Heart right ventricle (tissue), 16 donors: ENCODE data around the gene PDIA5. TPM values are rescaled to one million over a fixed set of nuclear protein-coding genes. Genes with fewer than 3 reads are reported as not detected.

Source experiments
- ATAC-seq, 8 donors: fragments of 200-7000 bp; cut with Tn5 transposase; one replicate each; pipeline ENCODE4 v1.9.1; 2020; ENCODE audit warnings: mild to moderate bottlenecking in 8 of 8, moderate library complexity in 8 of 8, moderate number of reproducible peaks in 1 of 8
- DNase-seq, 2 donors: peaks; one replicate each; pipeline ENCODE4 v3.0.0-alpha.2; 2020
- H3K27ac ChIP-seq, 10 donors: fragments of 200-600 bp; sonication (generic) in 2 of 10; one replicate each; pipeline versions ENCODE4 v1.5.0 to v1.8.0; 2020 to 2022; ENCODE audit warnings: mild to moderate bottlenecking in 3 of 10
- H3K27me3 ChIP-seq, 7 donors: fragments of 200-600 bp; one replicate each; pipeline ENCODE4 v1.8.0; 2021 to 2022; ENCODE audit warnings: mild to moderate bottlenecking in 2 of 7
- H3K36me3 ChIP-seq, 9 donors: fragments of 200-600 bp; sonication (generic) in 1 of 9; one replicate each; pipeline versions ENCODE4 v1.5.0 to v1.8.0; 2020 to 2022; ENCODE audit warnings: mild to moderate bottlenecking in 2 of 9
- H3K4me1 ChIP-seq, 9 donors: fragments of 200-600 bp; sonication (generic) in 1 of 9; one replicate each; pipeline versions ENCODE4 v1.5.0 to v1.8.0; 2020 to 2022; ENCODE audit warnings: mild to moderate bottlenecking in 4 of 9
- H3K4me3 ChIP-seq, 10 donors: fragments of 200-600 bp; sonication (generic) in 2 of 10; one replicate each; pipeline versions ENCODE4 v1.5.0 to v1.8.0; 2020 to 2022; ENCODE audit warnings: mild to moderate bottlenecking in 7 of 10, moderate library complexity in 2 of 10
- H3K9me3 ChIP-seq, 11 donors: fragments of 200-600 bp in 10 of 11; sonication (generic) in 2 of 11; one replicate each; pipeline versions ENCODE4 v1.5.0 to v1.8.0; 2013 to 2022; ENCODE audit warnings: mild to moderate bottlenecking in 2 of 11, control low read depth in 1 of 11, moderate library complexity in 1 of 11
- WGBS, 2 donors: extraction: QIAGEN DNeasy Blood & Tissue Kit; methylation state at CpG; one replicate each; pipeline ENCODE4 v1.1.7; 2013; ENCODE audit warnings: inconsistent platforms in 1 of 2; 5-methylcytosine and 5-hydroxymethylcytosine counted together
- intact Hi-C, 10 donors: fragments of 100-400 bp; cut with DNase I; formaldehyde crosslinking; loops; one replicate each; pipeline versions ENCODE4 v1.11.1 to v1.14.2; 2022
- polyA plus RNA-seq, 2 donors: library from polyadenylated mRNA; stranded (reverse); fragments of 200-250 nt; gene quantifications; one replicate each; pipeline ENCODE4 v1.2.3, GENCODE V29; 2013
- total RNA-seq, 10 donors: library from RNA; stranded (reverse); fragmentation: NEBNext Ultra II Directional in 3 of 10; extraction: Animal tissue kit (Norgen Biotek cat#: 25700) in 3 of 10; gene quantifications; one replicate each; pipeline versions ENCODE4 v1.2.1 to v1.2.4, GENCODE V29; 2021 to 2023
- TF ChIP-seq, protein P1 (sequence below), 9 donors: fragments of 200-600 bp; sonication (generic) in 2 of 9; IDR thresholded peaks; one replicate each; pipeline versions ENCODE4 v1.5.0 to v1.8.0; 2021 to 2022; ENCODE audit warnings: antibody characterized with exemption in 9 of 9, mild to moderate bottlenecking in 5 of 9, moderate library complexity in 1 of 9
- donor health status: Arrhythmogenic right ventricular cardiomyopathy.
- donor health status: ischemic (EF 13 %, LVEDD 7.1; RV severe dilation, severe dysfunction).
- donor health status: healthy with polysubstance abuse.
- donor health status: DM: no; HTN: yes; CAD: no.
- donor health status: DM: no; HTN: no; CAD: no.
- donor health status: ischemic (EF 25% LVEDD 6.9; RV normal size, moderate dysfunction).
- donor health status: ischemic (EF 25% LVEDD 5.7; RV mildly dilated, moderate dysfunction).
- donor health status: healthy.
- donor health status: DM: yes; HTN: yes; CAD: no.
- donor health status: Ischemic cardiomyopathy.
- donor health status: ischemic (EF 35%, LVEDD 5.7; RV mildly dilated, moderate dysfunction).
- donor health status: nonischemic (EF 11% LVEDD 7.7; RV severe dilation, severe dysfunction).
- donor health status: DM: yes; HTN: yes; CAD: no.
- donor health status: PGD.
- donor health status: ischemic (EF 29% LVEDD 5.4; RV normal size, mild dysfunction).
- donor health status: nonischemic (EF 23%, LVEDD 6.1; RV moderate dilation, normal function).

Gene PDIA5
- total and polyA plus RNA-seq, 12 donors = 4.2 to 14.6 (median 6.3) TPM

DNA sequence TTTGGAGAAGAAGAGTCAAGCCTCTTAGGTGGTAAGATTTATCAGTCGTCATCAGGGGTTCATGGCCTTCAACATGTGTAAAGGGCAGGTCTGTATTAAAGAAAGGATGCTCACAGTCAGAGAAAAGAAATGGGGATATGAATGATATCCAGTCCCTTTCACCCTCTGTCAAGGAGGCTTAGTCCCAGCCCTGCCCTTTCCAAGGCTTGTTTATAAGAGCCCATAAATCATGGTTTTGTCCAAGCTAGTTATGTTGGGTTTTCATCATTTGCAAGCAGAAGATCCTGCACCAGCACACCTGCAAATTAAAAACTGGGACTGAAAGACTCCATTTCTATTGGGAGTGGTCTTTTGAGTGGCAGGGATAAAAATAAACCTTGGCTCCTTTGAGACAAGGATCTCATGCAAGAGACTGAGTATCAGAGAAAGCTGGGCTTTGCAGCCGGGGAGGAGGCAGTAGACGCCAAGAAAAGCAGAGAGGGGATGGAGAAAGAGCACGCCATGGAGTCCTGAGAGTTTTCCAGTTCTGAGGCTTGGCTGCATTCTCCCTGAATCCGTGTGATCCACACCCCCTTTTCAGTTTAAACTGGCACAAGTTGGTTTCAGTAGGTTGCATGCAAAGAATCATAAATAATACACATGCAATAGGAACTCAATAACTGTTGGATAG, 12.6 kb upstream of the PDIA5 start:
- TF ChIP-seq, protein P1, sequence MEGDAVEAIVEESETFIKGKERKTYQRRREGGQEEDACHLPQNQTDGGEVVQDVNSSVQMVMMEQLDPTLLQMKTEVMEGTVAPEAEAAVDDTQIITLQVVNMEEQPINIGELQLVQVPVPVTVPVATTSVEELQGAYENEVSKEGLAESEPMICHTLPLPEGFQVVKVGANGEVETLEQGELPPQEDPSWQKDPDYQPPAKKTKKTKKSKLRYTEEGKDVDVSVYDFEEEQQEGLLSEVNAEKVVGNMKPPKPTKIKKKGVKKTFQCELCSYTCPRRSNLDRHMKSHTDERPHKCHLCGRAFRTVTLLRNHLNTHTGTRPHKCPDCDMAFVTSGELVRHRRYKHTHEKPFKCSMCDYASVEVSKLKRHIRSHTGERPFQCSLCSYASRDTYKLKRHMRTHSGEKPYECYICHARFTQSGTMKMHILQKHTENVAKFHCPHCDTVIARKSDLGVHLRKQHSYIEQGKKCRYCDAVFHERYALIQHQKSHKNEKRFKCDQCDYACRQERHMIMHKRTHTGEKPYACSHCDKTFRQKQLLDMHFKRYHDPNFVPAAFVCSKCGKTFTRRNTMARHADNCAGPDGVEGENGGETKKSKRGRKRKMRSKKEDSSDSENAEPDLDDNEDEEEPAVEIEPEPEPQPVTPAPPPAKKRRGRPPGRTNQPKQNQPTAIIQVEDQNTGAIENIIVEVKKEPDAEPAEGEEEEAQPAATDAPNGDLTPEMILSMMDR (IDR thresholded peaks at IDR 0.05) = no peak
- intact Hi-C loops = no loop called here
- Histone ChIP-seq H3K36me3 (no peaks in the 10 kb centered on the region), H3K27me3 (no peaks in the 10 kb centered on the region), H3K9me3 (no peaks in the 10 kb centered on the region), H3K27ac (peak overlapping the region in 1 of 10 donors; percentile 8), H3K4me1 (peaks cover 0 to 10% (median 6%) of the 10 kb centered on the region in 9 donors), H3K4me3 (no peak overlapping the region)
- 65 to 66% methylated on average over 5 of the region's 5 CpGs for WGBS, 2 donors
- DNase-seq (no peak), ATAC-seq (no peak)

DNA sequence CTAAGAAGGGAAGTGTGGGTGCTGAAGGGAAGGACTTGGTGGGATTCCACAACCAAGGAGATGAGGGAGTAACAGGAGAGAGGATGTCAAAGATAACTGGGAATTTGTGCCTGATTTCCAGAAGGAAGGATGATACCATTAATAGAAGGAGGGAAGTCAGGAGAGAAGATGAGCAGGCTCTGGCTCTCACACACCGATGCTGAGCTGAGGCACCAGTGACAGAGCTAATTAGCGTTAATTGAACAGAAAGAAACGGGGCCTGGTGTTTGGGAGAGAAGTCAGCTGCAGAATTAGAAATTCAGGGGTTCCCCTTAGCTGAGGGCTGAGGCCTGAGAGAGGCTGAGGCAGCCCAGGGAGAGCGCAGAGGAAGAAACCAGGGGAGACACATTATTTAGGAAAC, 11.9 kb upstream of the PDIA5 start:
- peaks cover 0 to 6% (median 0%) of the 10 kb centered on the region in 9 donors for H3K4me1 ChIP-seq

DNA sequence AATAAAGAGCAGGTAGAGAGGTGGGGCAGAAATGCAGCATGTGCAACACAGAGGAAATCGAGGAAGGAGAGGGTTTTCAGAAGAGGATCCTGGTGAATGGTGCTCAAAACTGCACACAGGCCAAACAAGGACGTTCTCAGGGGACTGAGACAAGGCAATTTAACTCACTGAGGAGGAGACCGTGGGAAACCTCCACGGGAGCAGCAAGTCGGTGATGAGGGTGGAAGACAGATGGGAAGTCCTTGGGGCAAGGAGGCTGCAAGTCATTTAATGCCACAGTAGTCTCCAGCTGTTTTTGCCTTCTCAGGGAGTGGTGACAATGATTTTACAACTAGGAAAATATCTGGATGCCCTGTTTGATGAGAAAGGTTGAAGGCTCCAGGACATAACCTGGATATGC, 11.5 kb upstream of the PDIA5 start:
- H3K9me3 ChIP-seq = no peaks in the 10 kb centered on the region
- H3K4me1 ChIP-seq = peaks cover 0 to 6% (median 0%) of the 10 kb centered on the region in 9 donors
- H3K4me3 ChIP-seq = no peak overlapping the region
- H3K27ac ChIP-seq = peak overlapping the region in 1 of 10 donors; percentile 34
- H3K36me3 ChIP-seq = no peaks in the 10 kb centered on the region
- TF ChIP-seq, protein P1 (IDR thresholded peaks at IDR 0.05) = no peak
- no peaks in the 10 kb centered on the region for H3K27me3 ChIP-seq
- WGBS, 2 donors = 70 to 76% methylated on average over 5 of the region's 5 CpGs
- intact Hi-C loops = no loop called here
- ATAC-seq (peak in 1 of 8 donors; percentile 60), DNase-seq (no peak)

More for the DNA sequence above, 11.9 kb upstream of the PDIA5 start:
- Histone ChIP-seq H3K27me3 (no peaks in the 10 kb centered on the region), H3K9me3 (no peaks in the 10 kb centered on the region), H3K4me3 (no peak overlapping the region), H3K27ac (peak overlapping the region in 1 of 10 donors; percentile 34), H3K36me3 (no peaks in the 10 kb centered on the region)
- 85 to 88% methylated on average over 4 of the region's 4 CpGs for WGBS, 2 donors
- TF ChIP-seq, protein P1 (IDR thresholded peaks at IDR 0.05) = no peak
- ATAC-seq = no peak
- DNase-seq = no peak
- intact Hi-C loops = no loop called here

DNA sequence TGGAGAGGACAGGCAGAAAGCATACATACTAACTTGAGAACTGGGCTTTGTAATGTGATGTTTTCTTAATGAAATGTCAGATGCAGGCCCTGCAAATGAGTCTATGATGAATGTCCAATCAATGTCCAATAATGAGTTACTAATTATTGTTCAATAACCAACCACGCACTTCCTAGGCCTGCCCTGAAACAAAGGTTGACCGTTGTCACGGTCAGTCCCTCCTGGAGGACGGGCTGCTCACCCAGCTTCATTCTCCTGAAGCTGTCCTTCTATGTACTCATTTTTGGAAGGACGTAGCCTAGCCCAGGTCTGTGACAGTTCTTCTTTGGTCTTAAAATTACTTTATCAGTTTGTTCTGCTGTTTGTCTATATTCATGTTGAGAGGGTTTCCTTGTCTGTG, 8.3 kb upstream of the PDIA5 start:
- peaks cover 0 to 4% (median 0%) of the 10 kb centered on the region in 9 donors for H3K4me1 ChIP-seq
- no peak overlapping the region for H3K27ac ChIP-seq
- no peaks in the 10 kb centered on the region for H3K27me3 ChIP-seq
- WGBS, 2 donors = 98 to 99% methylated on average over 5 of the region's 5 CpGs
- TF ChIP-seq, protein P1 (IDR thresholded peaks at IDR 0.05) = no peak
- no peaks in the 10 kb centered on the region for H3K36me3 ChIP-seq
- DNase-seq = no peak
- H3K9me3 ChIP-seq = no peaks in the 10 kb centered on the region
- ATAC-seq = no peak
- no peak overlapping the region for H3K4me3 ChIP-seq
- intact Hi-C loops = no loop called here
